HT-29 (cell line): ENCODE measurements around the gene SLC39A11. TPM values are rescaled to one million over a fixed set of nuclear protein-coding genes. Genes with fewer than 3 reads are reported as not detected.
"Not testable (repeated sequence)": the region's sequence is repeated elsewhere in the genome, so short reads cannot be mapped to it uniquely, and the experiment has no call there.

ENCODE experiments used
- DNase-seq: peaks from one replicate; pipeline ENCODE4 v3.0.0-alpha.2; 2015; ENCODE audit warnings: low spot score
- total RNA-seq: library from RNA; depleted of rRNA; stranded (reverse); fragments of >200 nt; shearing (Covaris generic); gene quantifications from 2 replicates; pipeline ENCODE4 v1.2.3, GENCODE V29; 2014

SLC39A11 gene
- total RNA-seq, 1 experiment from 2014 or later, result 20.7 TPM

GRCh38 chr17:72660274-72661115 lies 432.0 kb downstream of the SLC39A11 start:
- DNase-seq, result no peak

GRCh38 chr17:72659811-72660210 lies 432.7 kb downstream of the SLC39A11 start:
- DNase-seq, result no peak

- no peak for DNase-seq
Measured at GRCh38 chr17:72658675-72659074, 433.8 kb downstream of the SLC39A11 start.

- peak; percentile 68 for DNase-seq
Measured at GRCh38 chr17:72657467-72658317, 434.8 kb downstream of the SLC39A11 start.

- no peak for DNase-seq
Measured at GRCh38 chr17:72656130-72656763, 436.2 kb downstream of the SLC39A11 start.

GRCh38 chr17:72654706-72655105 lies 437.8 kb downstream of the SLC39A11 start:
- DNase-seq, result no peak

GRCh38 chr17:72651988-72652387 lies 440.5 kb downstream of the SLC39A11 start:
- no peak for DNase-seq

- DNase-seq, result no peak
Measured at GRCh38 chr17:72648702-72649101, 443.8 kb downstream of the SLC39A11 start.

- DNase-seq, result no peak
Measured at GRCh38 chr17:72646176-72646575, 446.3 kb downstream of the SLC39A11 start.

- no peak for DNase-seq
Measured at GRCh38 chr17:72644492-72644891, 448.0 kb downstream of the SLC39A11 start.

GRCh38 chr17:72643575-72644216 lies 448.8 kb downstream of the SLC39A11 start:
- no peak for DNase-seq

GRCh38 chr17:72642720-72643119 lies 449.8 kb downstream of the SLC39A11 start:
- DNase-seq, result no peak

- peak; percentile 41 for DNase-seq
Measured at GRCh38 chr17:72640415-72641165, 451.9 kb downstream of the SLC39A11 start.

GRCh38 chr17:72639711-72640110 lies 452.8 kb downstream of the SLC39A11 start:
- no peak for DNase-seq

- DNase-seq, result not testable (repeated sequence)
Measured at GRCh38 chr17:72638932-72639331, 453.6 kb downstream of the SLC39A11 start.

- peak; percentile 41 for DNase-seq
Measured at GRCh38 chr17:72635034-72635635, 457.4 kb downstream of the SLC39A11 start.

GRCh38 chr17:72634621-72635020 lies 457.9 kb downstream of the SLC39A11 start:
- peak; percentile 67 for DNase-seq

- DNase-seq, result peak; percentile 83
Measured at GRCh38 chr17:72631949-72632684, 460.4 kb downstream of the SLC39A11 start.

GRCh38 chr17:72631568-72631948 lies 460.9 kb downstream of the SLC39A11 start:
- peak; percentile 60 for DNase-seq

- DNase-seq, result no peak
Measured at GRCh38 chr17:72624652-72625051, 467.8 kb downstream of the SLC39A11 start.
